HepG2 (cell line): ENCODE measurements around the gene ITPRIPL1. TPM values are rescaled to one million over a fixed set of nuclear protein-coding genes. Genes with fewer than 3 reads are reported as not detected.

ENCODE experiments used
- AKAP8 ChIP-seq: sonication (generic); formaldehyde crosslinking; IDR thresholded peaks from 2 replicates; pipeline ENCODE4 v1.5.1; 2020; ENCODE audit warnings: mild to moderate bottlenecking, missing genetic modification reagents
- DR1 ChIP-seq: sonication (generic); formaldehyde crosslinking; IDR thresholded peaks from 2 replicates; pipeline ENCODE4 v1.8.0; 2021; ENCODE audit warnings: mild to moderate bottlenecking, missing genetic modification reagents, inconsistent platforms
- FOXP1 ChIP-seq, 2 experiments: fragments of 450-650 bp in 1 of 2; IDR thresholded peaks; 2 replicates each; pipeline ENCODE4 v1.6.1; 2017 to 2018; ENCODE audit warnings: antibody characterized with exemption in 1 of 2
- IKZF1 ChIP-seq: fragments of 450-650 bp; IDR thresholded peaks from 2 replicates; pipeline ENCODE4 v1.7.1; 2016
- MBNL3 ChIP-seq: fragments of 250-450 bp; sonication (Bioruptor Pico); conservative IDR thresholded peaks from 2 replicates; pipeline ENCODE4 v1.8.0; 2022; ENCODE audit warnings: mild to moderate bottlenecking, inconsistent platforms
- MXI1 ChIP-seq: IDR thresholded peaks from 3 replicates; pipeline ENCODE4 v1.6.1; 2012; ENCODE audit warnings: low read depth, low read length, inconsistent platforms, borderline replicate concordance
- U2AF2 ChIP-seq: fragments of 200-400 bp; formaldehyde crosslinking; IDR thresholded peaks from 2 replicates; pipeline ENCODE4 v1.6.1; 2017; ENCODE audit warnings: low read depth, mild to moderate bottlenecking, low read length
- ZNF230 ChIP-seq: sonication (generic); formaldehyde crosslinking; IDR thresholded peaks from 2 replicates; pipeline ENCODE4 v1.4.0; 2020; ENCODE audit warnings: mild to moderate bottlenecking, missing genetic modification reagents
- ZNF329 ChIP-seq: sonication (generic); formaldehyde crosslinking; IDR thresholded peaks from 2 replicates; pipeline ENCODE4 v1.9.0; 2021; ENCODE audit warnings: low read depth, mild to moderate bottlenecking, missing genetic modification reagents
- ZNF549 ChIP-seq: sonication (generic); formaldehyde crosslinking; IDR thresholded peaks from 2 replicates; pipeline ENCODE4 v1.5.0; 2020; ENCODE audit warnings: missing genetic modification reagents
- ZNF891 ChIP-seq: sonication (generic); formaldehyde crosslinking; IDR thresholded peaks from 2 replicates; pipeline ENCODE4 v1.5.0; 2020; ENCODE audit warnings: mild to moderate bottlenecking, missing genetic modification reagents
- ZSCAN29 ChIP-seq: sonication (generic); formaldehyde crosslinking; conservative IDR thresholded peaks from 2 replicates; pipeline ENCODE4 v1.4.0; 2020; ENCODE audit warnings: mild to moderate bottlenecking, missing genetic modification reagents
- polyA plus RNA-seq, 8 experiments: library from polyadenylated mRNA; depleted of rRNA in 3 of 8; stranded (reverse) in 7 of 8; unstranded in 1 of 8; fragments of >200 nt; fragmentation: Illumina TruSeq in 4 of 8; extraction: Trizol in 4 of 8; gene quantifications; 2 replicates each; pipeline versions ENCODE4 v1.2.1 to v1.2.3, GENCODE V29; 2011 to 2016; ENCODE audit warnings: low read depth in 4 of 8, missing spikeins in 1 of 8, mixed read lengths in 1 of 8; ENCODE audit not compliant: insufficient read depth in 1 of 8
- total RNA-seq, 5 experiments: library from RNA; depleted of rRNA; stranded (reverse); fragments of >200 nt; fragmentation: Illumina TruSeq; extraction: Trizol; gene quantifications; 2 replicates each; pipeline ENCODE4 v1.2.3, GENCODE V29; 2016; ENCODE audit warnings: low read depth in 1 of 5
- TF ChIP-seq, protein P1 (sequence below): sonication (generic); formaldehyde crosslinking; IDR thresholded peaks from 2 replicates; pipeline ENCODE4 v1.5.0; 2020; ENCODE audit warnings: missing genetic modification reagents
- TF ChIP-seq, protein P2 (sequence below): IDR thresholded peaks from 2 replicates; pipeline ENCODE4 v1.6.1; 2012; ENCODE audit warnings: low read depth, low read length, improper control_type of control experiment
- TF ChIP-seq, protein P3 (sequence below): sonication (generic); formaldehyde crosslinking; IDR thresholded peaks from 2 replicates; pipeline ENCODE4 v1.4.0; 2020; ENCODE audit warnings: missing genetic modification reagents
- TF ChIP-seq, protein P4 (sequence below): IDR thresholded peaks from 2 replicates; pipeline ENCODE4 v1.6.1; 2012; ENCODE audit warnings: low read length, improper control_type of control experiment

ITPRIPL1 gene
- total and polyA plus RNA-seq, 2 of the 13 experiments (the other 11 are each of a cell fraction or from before 2014, with no cell fraction given), result 4.3 to 11.7 TPM

DNA sequence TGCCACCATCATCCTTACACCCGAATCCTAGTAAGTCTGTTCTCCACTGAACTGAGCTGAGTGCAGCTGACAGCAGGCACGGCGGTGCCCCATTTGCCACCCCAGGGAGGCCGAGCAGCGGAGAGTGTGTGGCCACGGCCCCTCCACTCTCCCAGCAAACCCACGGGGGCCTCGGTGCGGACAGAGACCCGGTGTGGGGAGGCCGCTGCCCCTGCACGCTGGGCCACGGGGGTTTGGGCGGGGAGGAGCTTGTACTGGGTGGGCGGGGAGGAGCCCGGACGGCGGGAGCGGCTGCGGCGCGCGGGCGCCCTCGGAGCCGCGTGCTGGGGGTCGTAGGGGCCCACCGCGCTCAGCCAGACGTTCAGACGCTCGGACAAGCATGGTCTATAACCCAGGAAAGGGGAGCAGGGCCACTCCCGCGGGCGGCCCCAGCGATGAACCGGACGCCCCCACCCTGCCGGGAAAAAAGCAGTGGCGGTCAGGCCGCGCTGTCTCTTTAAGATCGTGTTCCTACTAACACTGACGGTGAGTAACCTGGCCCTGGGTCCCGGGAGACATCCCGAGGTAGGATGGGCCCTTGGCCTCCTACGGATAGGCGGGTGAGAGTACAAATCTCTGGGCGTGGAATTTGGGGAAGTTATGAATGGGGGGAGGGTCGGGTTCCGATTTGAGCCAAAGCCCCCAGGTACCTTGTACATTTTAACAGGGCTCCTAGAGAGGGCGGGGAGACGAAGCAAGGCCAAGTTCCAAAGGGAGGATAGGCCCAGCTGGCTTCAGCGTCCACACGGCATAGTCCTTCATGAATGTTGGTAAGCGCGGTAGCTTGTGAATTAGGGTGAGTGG, at the start of gene ITPRIPL1 (continued):
- TF ChIP-seq, protein P1, sequence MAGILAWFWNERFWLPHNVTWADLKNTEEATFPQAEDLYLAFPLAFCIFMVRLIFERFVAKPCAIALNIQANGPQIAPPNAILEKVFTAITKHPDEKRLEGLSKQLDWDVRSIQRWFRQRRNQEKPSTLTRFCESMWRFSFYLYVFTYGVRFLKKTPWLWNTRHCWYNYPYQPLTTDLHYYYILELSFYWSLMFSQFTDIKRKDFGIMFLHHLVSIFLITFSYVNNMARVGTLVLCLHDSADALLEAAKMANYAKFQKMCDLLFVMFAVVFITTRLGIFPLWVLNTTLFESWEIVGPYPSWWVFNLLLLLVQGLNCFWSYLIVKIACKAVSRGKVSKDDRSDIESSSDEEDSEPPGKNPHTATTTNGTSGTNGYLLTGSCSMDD (CRISPR knock-in tag), result no peak
- no peak for TF ChIP-seq MBNL3 (CRISPR knock-in tag)
- no peak; the same call in none of the 2 replicates for TF ChIP-seq ZNF891 (CRISPR knock-in tag)
- 0 out of 2 replicates have a peak, but pooled peaks have one; percentile 45 for TF ChIP-seq AKAP8 (CRISPR knock-in tag)
- TF ChIP-seq, protein P2, sequence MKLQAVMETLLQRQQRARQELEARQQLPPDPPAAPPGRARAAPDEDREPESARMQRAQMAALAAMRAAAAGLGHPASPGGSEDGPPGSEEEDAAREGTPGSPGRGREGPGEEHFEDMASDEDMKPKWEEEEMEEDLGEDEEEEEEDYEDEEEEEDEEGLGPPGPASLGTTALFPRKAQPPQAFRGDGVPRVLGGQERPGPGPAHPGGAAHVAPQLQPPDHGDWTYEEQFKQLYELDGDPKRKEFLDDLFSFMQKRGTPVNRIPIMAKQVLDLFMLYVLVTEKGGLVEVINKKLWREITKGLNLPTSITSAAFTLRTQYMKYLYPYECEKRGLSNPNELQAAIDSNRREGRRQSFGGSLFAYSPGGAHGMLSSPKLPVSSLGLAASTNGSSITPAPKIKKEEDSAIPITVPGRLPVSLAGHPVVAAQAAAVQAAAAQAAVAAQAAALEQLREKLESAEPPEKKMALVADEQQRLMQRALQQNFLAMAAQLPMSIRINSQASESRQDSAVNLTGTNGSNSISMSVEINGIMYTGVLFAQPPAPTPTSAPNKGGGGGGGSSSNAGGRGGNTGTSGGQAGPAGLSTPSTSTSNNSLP, result no peak
- no peak for TF ChIP-seq MXI1
- TF ChIP-seq ZNF329, result no peak
- no peak for TF ChIP-seq FOXP1 (IDR thresholded peaks at IDR 0.05)
- TF ChIP-seq FOXP1 (CRISPR knock-in tag; IDR thresholded peaks at IDR 0.05), result no peak
- TF ChIP-seq, protein P3, sequence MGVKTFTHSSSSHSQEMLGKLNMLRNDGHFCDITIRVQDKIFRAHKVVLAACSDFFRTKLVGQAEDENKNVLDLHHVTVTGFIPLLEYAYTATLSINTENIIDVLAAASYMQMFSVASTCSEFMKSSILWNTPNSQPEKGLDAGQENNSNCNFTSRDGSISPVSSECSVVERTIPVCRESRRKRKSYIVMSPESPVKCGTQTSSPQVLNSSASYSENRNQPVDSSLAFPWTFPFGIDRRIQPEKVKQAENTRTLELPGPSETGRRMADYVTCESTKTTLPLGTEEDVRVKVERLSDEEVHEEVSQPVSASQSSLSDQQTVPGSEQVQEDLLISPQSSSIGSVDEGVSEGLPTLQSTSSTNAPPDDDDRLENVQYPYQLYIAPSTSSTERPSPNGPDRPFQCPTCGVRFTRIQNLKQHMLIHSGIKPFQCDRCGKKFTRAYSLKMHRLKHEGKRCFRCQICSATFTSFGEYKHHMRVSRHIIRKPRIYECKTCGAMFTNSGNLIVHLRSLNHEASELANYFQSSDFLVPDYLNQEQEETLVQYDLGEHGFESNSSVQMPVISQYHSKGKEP, result no peak; the same call in 1 of the 2 replicates
- peak; percentile 50; the same call in 1 of the 2 replicates for TF ChIP-seq ZNF230 (CRISPR knock-in tag)
- TF ChIP-seq ZNF549 (CRISPR knock-in tag), result no peak
- TF ChIP-seq ZSCAN29 (CRISPR knock-in tag), result 0 out of 2 replicates have a peak, but pooled peaks have one; percentile 30
- no peak for TF ChIP-seq U2AF2
- TF ChIP-seq IKZF1, result no peak
- TF ChIP-seq, protein P4, sequence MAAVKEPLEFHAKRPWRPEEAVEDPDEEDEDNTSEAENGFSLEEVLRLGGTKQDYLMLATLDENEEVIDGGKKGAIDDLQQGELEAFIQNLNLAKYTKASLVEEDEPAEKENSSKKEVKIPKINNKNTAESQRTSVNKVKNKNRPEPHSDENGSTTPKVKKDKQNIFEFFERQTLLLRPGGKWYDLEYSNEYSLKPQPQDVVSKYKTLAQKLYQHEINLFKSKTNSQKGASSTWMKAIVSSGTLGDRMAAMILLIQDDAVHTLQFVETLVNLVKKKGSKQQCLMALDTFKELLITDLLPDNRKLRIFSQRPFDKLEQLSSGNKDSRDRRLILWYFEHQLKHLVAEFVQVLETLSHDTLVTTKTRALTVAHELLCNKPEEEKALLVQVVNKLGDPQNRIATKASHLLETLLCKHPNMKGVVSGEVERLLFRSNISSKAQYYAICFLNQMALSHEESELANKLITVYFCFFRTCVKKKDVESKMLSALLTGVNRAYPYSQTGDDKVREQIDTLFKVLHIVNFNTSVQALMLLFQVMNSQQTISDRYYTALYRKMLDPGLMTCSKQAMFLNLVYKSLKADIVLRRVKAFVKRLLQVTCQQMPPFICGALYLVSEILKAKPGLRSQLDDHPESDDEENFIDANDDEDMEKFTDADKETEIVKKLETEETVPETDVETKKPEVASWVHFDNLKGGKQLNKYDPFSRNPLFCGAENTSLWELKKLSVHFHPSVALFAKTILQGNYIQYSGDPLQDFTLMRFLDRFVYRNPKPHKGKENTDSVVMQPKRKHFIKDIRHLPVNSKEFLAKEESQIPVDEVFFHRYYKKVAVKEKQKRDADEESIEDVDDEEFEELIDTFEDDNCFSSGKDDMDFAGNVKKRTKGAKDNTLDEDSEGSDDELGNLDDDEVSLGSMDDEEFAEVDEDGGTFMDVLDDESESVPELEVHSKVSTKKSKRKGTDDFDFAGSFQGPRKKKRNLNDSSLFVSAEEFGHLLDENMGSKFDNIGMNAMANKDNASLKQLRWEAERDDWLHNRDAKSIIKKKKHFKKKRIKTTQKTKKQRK, result no peak
- TF ChIP-seq DR1 (CRISPR knock-in tag), result no peak
